NCI-H1930 (cell line): Measurements from ENCODE around the gene SLC8A2.
A peak's percentile ranks its signal among the peaks of the same experiment; 100 is the strongest.
"Not testable (repeated sequence)": the region's sequence is repeated elsewhere in the genome, so short reads cannot be mapped to it uniquely, and the experiment has no call there.

Experiments used
- DNase-seq, 2 experiments: peaks; one replicate each; lab custom pipeline; 2025; lab: John Stamatoyannopoulos, UW

Gene SLC8A2

DNA sequence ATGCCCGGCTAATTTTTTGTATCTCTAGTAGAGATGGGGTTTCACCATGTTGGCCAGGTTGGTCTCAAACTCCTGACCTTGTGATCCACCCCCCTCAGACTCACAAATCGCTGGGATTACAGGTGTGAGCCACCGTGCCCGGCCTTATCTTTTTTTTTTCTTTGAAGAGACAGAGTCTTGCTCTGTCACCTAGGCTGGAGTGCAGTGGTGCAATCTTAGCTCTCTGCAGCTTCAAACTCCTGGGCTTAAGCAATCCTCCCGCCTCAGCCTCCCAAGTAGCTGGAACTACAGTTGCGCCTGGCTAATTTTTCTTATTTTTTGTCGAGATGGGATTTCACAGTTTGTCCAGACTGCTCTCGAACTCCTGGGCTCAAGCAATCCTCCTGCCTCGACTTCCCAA lies 60.0 kb downstream of the SLC8A2 start:
- not testable (repeated sequence) for DNase-seq

DNA sequence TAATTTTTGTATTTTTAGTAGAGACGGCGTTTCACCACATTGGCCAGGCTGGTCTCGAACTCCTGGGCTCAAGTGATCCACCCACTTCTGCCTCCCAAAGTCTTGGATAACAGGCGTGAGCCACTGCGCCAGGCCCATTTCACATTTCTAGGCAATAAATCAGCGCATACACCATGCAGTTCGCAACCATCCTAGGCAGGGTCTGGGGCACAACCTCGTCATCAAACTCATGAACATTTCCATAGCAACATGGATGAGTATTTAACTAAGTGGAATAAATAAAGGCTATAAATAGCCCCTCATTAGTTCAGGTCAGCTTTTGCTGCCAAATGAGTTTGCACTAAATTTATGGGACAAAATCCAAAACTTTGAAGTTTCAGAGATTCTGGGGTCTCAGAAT lies 60.6 kb downstream of the SLC8A2 start:
- DNase-seq, result no peak

DNA sequence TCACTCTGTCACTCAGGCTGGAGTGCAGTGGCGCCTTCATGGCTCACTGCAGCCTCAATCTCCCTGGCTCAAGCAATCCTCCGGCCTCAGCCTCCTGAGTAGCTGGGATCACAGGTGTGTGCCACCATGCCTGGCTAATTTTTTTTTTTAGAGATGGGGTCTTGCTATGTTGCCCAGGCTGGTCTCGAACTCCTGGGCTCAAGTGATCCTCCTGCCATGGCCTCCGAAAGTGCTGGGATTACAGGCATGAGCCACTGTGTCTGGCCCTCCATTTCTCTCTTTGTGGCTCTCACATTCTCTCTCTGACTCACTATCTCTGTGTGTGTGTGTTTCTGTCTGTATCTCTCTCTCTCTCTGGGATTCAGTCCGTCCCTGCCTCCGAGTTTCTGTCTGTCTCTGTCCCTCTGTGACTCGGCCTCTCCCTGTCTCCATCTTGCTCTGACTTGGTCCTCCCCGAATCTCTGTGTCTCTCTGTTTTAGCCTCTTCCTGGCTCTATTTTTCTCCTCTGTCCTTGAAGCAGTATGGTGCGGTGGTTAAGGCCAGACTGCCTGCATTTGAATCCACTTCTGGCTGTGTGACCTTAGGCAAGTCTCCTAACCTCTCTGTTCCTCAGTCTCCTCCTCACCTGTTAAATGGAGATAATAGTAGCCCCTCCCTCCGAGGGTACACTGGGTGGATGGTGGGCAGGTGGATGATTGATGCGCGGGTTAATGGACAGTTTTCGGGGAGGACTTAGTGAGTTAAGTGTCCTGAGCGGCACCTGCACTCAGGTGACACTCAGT lies 63.3 kb downstream of the SLC8A2 start:
- DNase-seq, result no peak

DNA sequence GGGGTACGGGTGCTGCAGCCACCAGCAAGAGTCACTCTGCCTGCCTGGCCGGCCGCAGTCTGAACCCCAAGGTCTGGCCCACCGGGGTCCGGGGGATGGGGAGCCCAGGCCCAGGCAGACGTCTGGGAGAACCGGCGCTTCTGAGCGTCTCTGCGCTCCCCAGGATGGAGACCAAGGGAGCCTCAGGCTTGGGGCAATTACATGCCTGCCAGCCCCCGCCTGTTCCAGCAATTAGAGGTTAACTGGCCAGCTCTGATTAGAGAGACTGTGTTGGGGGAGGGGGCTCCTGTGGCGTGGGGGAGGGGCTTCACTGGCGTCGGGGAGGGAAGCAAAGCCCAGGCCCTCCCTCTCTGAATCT lies 64.3 kb downstream of the SLC8A2 start:
- DNase-seq, result no peak

DNA sequence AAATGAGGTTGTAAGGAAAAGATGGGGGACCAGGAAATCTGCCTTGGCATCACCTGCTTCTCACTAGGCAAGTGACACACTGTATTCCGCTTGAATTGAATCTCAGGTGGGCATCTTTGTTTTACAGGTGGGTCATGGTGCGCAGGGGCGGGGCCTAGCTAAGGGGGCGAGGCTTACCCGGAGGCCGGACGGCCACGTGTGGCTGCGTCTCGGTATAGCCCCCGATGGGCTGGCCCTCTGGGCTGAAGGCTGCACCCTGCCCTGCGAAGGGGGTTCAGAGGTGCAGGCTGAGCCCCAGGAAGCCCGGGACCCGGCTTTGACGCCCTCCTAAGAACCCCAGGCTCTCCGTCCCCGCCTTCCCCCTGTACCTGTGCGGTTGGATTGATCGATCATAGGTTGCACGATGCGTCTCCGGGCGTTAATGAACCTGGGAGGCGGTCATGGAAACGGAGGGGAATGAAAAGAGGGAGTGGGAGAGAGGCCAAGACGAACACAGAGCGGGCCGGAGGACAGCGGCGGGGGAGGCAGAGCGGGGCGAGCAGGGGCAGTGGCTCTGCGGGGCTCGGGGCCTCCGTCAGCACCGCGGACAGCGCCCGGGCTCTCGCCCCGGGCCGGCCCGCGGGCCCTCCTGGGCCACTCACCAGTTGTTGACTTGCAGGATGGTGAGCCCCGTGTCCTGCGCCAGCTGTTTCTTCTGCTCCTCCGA lies 64.8 kb downstream of the SLC8A2 start:
- DNase-seq, result no peak

DNA sequence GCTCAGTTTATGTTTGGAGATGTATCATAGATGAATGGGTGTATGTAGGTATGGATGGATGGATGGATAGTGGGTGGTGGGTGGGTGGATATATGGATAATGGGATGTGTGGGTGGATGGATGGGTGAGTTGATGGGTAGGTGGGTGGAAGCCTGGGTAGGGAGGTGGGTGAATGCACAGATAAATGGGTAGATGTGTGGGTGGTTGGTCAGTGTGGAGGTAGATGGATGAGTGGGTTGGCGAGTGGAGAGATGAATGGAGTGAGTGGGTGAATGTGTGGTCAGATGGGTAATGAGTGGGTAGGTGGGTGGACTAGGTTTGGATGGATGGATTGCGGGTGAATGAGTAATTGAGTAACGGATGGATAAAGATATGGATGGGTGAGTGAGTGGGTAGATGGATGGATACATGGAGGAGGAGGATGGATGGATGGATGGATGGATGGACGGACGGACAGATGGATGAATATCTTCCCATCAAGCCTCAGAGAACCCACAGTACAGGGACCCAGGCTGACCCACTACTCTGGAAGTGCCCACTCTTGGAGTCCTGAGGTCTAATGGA lies 65.8 kb downstream of the SLC8A2 start:
- no peak for DNase-seq

DNA sequence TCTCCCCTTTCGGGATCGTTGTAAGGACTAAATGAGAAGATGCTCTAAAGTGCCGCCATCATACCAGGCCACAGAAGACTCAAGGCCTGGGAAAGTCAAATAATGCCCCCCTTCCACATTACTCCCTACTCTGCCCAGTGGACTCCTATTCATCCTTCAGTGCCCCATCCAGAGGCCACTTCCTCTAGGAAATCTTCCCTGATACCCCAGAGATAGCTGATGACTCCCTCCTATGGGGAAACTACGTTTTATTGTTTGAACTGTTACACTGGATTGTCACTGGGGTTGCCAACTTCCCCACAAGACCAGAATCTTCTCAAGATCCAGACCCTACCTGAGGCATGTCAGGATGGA lies 66.5 kb downstream of the SLC8A2 start:
- DNase-seq, result no peak

DNA sequence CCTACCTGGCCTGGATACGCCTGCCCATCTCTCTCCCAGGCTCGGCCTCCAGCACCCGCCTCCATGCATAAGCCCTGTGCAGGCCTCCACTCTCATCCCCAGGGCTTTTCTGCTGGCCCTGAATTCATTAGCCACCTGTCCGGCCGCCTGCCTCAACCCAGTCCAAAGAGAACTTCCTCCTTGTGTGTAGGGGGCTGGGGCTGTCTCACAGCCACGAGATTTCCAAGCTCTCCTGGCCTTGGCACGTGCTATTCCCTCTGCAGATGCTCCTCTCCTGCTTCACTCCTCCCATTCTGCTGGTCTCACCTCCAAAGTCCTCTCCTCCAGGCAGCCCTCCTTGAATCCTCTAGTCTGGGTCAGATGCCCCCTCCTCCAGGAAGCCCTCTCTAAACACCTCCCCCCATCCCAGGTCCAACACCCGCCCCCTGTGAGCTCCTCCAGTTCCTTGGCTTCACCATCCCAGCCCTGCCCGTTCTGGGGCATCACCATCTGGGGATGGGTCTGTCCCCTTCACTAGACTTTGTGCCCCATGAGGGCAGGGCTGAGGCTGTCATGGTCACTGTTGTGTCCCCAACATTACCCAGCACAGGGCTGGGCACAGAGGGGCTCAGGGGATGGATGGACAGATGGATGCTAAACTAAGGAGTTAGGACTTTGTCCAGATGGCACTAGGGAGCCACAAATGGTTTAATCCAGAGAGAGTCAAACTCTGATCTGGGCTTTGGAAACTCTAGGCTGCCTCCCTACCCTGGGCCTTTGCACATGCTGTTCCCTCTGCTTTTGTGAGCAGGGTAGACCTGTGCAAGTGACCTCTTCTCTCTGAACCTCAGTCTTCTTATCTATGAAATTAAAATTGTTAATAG lies 67.1 kb downstream of the SLC8A2 start:
- DNase-seq, result no peak

DNA sequence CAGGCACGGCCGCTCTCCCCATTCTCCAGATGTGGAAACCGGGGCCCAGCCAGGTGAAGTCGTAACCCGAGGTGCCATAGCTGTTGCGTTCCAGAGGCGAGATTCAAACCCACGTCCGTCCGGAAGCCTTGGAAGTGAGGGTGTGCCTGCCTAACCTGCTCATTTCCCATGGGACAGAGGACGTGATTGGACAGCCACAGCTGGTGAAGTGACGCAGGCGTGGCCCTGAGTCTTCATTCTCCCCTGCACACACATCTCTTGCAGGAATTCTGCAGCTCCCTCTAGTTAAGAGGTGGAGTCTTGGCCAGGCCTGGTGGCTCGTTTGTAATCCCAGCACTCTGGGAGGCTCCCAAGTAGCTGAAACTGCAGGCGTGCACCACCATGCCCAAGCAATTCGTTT lies 69.2 kb downstream of the SLC8A2 start:
- no peak for DNase-seq

DNA sequence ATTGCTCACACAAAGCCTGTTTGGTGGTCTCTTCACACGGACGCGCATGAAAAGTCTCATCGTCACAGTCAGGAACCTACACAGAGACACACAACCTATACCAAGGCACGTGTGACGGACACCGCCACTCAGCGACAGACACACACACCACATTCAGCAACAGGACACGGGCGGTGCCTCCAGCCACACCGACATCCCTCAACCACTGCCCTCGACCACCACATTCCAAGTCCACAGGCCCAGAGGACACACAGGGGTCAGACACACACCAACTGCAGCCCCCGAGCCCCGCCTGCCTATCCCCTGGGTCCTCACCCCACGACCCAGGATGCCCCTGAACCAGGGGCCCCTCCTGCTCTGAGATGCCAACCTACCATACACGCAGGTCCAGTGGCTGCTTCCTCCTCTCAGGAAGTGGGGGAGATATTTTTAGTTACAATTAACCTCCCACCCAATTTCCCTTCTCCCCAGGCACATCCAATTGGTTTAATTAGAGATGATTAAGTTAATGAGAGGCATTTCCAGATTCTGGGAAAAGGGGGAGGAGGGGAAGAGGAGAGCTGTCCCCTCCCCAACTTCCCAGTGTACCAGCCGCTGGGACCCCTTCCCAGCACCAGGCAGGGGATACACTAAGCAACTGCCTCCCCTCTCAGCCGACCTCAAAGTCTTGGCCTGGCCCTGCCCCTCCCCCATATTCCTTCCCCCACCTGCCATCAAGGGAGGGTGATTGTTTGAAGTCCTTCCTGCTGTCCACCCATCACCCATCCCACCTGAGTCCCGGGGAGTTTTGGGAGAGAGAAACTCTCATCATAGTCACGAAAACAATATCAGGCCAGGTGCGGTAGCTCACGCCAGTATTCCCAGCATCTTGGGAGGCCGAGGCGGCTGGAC lies 72.7 kb downstream of the SLC8A2 start:
- no peak for DNase-seq

DNA sequence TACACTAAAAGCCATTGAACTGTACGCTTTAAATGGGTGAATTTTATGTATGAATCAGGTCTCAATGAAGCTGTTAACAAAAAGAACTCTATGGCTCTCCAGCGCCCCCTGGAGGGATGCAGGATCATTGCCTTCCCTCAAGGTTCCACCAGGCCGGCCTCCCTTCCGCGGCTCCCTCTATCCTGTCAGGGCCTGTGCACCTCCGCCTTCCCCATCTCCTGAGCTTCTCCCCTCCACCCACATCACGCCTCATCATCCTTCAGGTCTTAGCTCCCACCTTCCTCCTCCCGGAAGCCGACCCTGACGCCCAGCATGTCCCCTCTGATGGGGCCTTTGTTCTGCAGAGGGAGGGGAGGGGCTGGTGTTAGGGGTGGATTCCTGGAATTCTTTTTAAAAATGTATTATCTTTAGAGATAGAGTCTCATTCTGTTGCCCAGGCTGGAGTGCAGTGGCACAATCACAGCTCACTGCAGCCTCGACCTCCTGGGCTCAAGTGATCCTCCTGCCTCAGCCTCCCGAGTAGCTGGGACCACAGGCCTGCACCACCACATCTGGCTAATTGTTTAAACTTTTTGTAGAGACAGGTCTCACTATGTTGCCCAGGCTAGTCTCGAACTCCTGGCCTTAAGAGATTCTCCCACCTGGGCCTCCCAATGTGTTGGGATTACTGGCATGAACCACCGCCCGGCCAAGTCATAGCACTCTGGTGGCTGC lies 80.0 kb downstream of the SLC8A2 start:
- peak in 1 of 2 experiments; percentile 62 for DNase-seq

DNA sequence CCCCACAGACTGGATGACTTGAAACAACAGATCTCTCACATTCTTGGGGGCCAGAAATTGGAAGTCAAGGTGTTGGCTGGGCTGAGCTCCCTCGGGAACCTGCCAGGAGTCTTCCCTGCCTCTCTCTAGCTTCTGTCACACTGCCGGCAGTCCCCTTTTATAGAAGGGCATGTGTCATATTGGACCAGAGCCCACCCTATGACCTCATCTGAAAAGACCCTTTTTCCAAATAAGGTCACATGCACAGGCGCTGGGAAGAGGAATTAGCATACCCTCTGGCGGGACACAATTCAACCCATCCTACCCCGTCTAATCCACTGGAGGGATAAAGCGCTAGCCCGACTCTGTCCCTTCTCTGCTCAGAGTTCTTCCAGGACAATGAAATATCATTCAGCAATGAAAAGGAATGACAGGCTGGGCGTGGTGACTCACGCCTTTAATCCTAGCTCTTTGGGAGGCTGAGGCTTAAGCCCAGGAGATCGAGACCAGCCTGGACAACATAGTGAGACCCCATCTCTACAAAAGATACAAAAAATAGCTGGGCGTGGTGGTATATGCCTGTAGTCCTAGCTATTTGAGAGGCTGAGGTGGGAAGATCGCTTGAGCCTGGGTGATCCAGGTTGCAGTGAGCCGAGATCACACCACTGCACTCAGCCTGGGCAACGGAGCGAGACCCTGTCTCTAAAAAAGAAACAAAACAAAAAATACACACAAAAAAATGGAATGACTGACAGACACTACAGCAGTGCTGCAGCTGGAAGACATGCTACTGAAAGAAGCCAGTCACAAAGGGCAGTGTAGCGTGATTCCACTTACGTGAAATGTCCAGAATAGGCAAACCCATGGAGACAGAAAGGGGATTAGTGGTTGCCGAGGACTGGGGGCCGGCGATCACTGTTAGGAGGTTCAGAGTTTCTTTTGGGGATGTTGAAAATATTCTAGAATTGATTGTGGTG lies 80.9 kb downstream of the SLC8A2 start:
- no peak for DNase-seq

DNA sequence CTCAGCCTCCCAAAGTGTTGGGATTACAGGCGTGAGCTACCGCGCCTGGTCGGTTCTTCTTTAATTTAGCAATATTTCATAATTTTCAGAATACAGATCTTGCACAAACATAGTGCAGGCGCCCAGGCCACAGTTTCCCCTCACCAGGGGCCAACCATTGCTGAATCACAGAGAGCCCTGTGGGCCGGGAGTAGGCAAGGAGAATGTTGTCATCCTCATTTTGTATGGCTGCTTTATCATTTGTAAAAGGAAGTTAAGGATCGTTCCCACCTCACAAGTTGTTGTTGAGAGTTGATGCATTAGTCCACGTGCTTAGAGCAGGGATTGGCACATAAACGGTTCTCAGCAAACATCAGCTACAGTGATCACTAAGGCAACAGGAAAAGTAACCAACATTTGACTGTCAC lies 82.5 kb downstream of the SLC8A2 start:
- no peak for DNase-seq

DNA sequence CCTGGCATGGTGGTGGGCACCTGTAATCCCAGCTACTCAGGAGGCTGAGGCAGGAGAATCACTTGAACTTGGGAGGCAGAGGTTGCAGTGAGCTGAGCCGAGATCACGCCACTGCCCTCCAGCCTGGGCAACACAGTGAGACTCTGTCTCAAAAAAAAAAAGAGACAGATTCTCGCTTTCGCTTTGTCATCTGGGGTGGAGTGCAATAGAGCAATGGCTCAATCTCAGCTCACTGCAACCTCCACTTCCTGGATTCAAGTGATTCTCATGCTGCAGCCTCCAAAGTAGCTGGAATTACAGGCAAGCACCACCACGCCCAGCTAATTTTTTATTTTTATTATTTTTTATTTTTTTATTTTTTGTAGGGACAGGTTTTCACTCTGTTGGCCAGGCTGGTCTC lies 83.0 kb downstream of the SLC8A2 start:
- not testable (repeated sequence) for DNase-seq

DNA sequence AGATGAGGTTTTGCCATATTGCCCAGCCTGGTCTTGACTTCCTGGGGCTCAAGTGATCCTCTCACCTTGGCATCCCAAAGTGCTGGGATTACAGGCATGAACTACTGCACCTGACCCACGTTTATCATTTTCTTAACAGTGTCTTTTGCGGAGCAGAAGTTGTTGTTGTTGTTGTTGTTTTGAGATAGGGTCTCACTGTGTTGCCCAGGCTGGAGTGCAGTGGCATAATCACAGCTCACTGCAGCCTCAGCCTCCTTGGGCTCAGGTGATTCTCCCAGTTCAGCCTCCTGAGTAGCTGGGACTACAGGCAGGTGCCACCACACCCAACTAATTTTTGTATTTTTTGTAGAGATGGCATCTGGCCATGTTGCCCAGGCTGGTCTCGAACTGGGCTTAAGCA lies 84.1 kb downstream of the SLC8A2 start:
- not testable (repeated sequence) for DNase-seq

DNA sequence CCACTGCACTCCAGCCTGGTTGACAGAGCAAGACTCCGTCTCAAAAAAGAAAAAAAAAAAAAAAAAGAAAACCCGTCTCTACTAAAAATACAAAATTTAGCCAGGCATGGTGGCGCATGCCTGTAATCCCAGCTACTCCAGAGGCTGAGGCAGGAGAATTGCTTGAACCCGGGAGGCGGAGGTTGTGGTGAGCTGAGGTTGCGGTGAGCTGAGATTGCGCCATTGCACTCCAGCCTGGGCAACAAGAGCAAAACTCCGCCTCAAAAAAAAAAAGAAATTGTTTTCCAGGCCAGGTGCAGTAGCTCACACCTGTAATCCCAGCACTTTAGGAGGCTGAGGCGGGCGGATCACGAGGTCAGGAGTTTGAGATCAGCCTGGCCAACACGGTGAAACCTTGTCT lies 85.1 kb downstream of the SLC8A2 start:
- not testable (repeated sequence) for DNase-seq

DNA sequence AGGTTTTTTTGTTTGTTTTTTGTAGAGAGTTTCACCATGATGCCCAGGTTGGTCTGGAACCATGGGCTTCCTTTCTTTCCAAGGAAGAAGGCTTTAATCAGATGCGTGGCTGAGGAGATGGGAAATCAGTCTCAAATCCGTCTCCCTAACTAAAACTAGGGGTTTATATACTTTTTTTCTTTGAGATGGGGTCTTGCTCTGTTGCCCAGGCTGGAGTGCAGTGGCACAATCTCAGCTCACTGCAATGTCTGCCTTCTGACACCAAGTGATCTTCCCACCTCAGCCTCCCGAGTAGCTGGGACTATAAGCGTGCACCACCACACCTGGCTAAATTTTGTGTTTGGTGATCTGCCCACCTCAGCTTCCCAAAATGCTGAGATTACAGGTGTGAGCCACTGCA lies 87.2 kb downstream of the SLC8A2 start:
- DNase-seq, result not testable (repeated sequence)

DNA sequence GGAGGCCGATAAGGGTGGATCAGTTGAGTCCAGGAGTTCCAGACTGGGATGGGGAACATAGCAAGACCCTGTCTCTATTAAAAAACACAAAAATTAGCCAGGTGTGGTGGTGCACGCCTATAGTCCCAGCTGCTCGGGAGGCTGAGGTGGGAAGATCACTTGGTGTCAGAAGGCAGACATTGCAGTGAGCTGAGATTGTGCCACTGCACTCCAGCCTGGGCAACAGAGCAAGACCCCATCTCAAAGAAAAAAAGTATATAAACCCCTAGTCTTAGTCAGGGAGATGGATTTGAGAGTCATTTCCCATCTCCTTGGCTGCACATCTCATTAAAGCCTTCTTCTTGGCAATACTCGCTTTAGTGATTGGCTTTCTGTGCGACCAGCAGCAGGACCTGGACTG lies 87.8 kb downstream of the SLC8A2 start:
- DNase-seq, result not testable (repeated sequence)

DNA sequence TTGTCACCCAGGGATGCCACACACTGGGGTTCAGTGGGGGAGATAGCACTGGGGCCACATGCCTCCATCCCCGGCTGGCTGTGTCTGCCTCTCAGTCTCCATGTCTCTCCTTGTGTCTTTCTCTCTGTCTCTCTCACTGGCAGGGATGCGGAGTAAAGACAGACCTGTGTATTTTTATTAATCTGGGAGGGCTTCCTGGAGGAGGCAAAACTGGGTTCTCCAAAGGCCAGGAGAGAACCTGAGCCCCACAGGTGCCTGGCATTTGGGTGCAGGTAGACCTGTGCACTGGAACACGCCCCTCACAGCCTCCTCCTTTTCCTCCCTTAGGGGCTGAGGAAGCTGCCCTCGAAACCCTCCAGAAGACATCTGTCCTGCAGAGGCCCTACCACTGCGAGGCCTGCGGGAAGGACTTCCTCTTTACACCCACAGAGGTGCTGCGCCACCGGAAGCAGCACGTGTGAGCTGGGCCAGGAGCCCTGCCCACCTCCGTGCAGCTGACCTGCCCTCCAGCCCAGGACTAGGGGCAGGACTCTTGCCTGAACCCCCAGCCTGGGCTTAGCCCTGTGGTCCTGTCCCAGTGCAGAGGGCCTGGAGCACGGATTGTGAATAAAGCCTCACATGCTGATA lies 89.9 kb downstream of the SLC8A2 start:
- no peak for DNase-seq
